ENCODE data around the gene NPBWR2. TPM values are rescaled to one million over a fixed set of nuclear protein-coding genes. Genes with fewer than 3 reads are reported as not detected.
A peak's percentile ranks its signal among the peaks of the same experiment; 100 is the strongest.

The NPBWR2 gene
- total RNA-seq, 1 donor from 2014 or later: not detected

DNA sequence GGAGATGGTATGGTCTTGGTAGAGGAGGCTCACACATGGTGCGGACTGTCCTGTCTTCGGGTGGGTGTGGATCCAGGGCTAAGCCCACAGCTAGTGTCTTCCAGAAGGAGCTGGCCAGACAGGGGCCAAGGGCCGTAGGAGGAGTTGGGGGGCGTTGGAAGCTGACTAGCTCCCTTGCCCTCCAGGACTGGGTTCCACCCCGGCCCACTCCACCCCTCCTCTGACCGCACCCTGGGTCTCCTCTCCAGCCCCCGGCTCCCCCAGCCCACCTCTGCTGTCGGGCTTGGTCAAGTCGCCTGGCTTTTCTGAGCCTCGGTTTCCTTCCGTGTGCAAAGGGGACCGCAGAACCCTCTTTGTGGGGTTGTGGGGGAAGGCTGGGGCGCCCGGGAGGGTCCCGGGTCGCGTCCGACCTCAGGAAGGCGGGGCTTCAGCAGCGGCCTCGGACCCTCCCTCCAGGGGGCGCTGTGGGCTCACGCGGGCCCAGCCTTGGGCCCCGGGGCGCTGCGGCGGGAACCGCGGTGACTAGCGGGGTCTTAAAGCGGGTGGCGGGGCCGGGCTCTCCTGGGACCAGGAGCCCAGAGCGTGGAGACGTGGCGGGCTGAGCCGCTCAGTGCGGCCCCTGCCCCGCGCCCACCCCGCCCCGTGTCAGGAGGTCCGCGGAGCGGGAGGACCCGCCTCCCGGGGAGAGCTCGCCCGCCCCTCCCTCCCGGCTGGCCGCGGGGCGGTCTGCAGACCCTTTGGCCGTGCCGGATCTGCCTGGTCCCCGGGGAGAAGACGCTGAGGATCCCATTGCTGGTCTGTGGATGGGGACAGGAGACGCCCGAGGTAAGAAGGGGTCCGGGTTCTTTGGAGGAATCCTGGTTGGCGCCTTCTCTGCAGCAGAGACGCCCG, 5.4 kb downstream of the NPBWR2 start:
- no peaks in the 10 kb centered on the region for H3K79me2 ChIP-seq (ENCODE audit: insufficient read depth, low read length)
- H3K36me3 ChIP-seq (ENCODE audit: insufficient read depth, low read length): no peaks in the 10 kb centered on the region
- no peak overlapping the region for H3K27ac Mint-ChIP-seq (ENCODE audit: unreplicated experiment)
- DNase-seq (ENCODE audit: low read depth) (no peak), FAIRE-seq (no peak)
- no peaks in the 10 kb centered on the region for H3K9me3 Mint-ChIP-seq (ENCODE audit: unreplicated experiment)
- peaks cover 28% of the 10 kb centered on the region for H3K27me3 ChIP-seq (ENCODE audit: insufficient read depth, low read length)
- no peak overlapping the region for H3K27ac ChIP-seq (ENCODE audit: low read depth, low read length)
- no peaks in the 10 kb centered on the region for H4K20me1 ChIP-seq (ENCODE audit: insufficient read depth, low read length)
- H3K4me3 Mint-ChIP-seq (ENCODE audit: unreplicated experiment): peak overlapping the region; percentile 69
- peaks cover 46% of the 10 kb centered on the region for H3K27me3 Mint-ChIP-seq (ENCODE audit: low read depth, unreplicated experiment)
- no peak overlapping the region for H3K4me2 ChIP-seq (ENCODE audit: low read length)
- H3K9ac ChIP-seq (ENCODE audit: low read length): no peak overlapping the region
- H3K4me1 ChIP-seq (ENCODE audit: insufficient read depth, low read length): no peaks in the 10 kb centered on the region
- peaks cover 4% of the 10 kb centered on the region for H3K36me3 Mint-ChIP-seq (ENCODE audit: low read depth, unreplicated experiment)
- TF ChIP-seq, protein P1, sequence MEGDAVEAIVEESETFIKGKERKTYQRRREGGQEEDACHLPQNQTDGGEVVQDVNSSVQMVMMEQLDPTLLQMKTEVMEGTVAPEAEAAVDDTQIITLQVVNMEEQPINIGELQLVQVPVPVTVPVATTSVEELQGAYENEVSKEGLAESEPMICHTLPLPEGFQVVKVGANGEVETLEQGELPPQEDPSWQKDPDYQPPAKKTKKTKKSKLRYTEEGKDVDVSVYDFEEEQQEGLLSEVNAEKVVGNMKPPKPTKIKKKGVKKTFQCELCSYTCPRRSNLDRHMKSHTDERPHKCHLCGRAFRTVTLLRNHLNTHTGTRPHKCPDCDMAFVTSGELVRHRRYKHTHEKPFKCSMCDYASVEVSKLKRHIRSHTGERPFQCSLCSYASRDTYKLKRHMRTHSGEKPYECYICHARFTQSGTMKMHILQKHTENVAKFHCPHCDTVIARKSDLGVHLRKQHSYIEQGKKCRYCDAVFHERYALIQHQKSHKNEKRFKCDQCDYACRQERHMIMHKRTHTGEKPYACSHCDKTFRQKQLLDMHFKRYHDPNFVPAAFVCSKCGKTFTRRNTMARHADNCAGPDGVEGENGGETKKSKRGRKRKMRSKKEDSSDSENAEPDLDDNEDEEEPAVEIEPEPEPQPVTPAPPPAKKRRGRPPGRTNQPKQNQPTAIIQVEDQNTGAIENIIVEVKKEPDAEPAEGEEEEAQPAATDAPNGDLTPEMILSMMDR (IDR thresholded peaks at IDR 0.05; ENCODE audit: insufficient read depth, low read depth, low read length): peak; percentile 34
- peak; percentile 83 for TF ChIP-seq EZH2 (IDR thresholded peaks at IDR 0.05; ENCODE audit: insufficient read depth, low read length)
- H3K4me3 ChIP-seq (ENCODE audit: insufficient read depth, low read depth, low read length): no peak overlapping the region
- no peak overlapping the region for H2AFZ ChIP-seq (ENCODE audit: low read depth, low read length)
- H3K4me1 Mint-ChIP-seq (ENCODE audit: low read depth, unreplicated experiment): no peaks in the 10 kb centered on the region
- no peaks in the 10 kb centered on the region for H3K9me3 ChIP-seq (ENCODE audit: insufficient read depth, low read depth, low read length)

DNA sequence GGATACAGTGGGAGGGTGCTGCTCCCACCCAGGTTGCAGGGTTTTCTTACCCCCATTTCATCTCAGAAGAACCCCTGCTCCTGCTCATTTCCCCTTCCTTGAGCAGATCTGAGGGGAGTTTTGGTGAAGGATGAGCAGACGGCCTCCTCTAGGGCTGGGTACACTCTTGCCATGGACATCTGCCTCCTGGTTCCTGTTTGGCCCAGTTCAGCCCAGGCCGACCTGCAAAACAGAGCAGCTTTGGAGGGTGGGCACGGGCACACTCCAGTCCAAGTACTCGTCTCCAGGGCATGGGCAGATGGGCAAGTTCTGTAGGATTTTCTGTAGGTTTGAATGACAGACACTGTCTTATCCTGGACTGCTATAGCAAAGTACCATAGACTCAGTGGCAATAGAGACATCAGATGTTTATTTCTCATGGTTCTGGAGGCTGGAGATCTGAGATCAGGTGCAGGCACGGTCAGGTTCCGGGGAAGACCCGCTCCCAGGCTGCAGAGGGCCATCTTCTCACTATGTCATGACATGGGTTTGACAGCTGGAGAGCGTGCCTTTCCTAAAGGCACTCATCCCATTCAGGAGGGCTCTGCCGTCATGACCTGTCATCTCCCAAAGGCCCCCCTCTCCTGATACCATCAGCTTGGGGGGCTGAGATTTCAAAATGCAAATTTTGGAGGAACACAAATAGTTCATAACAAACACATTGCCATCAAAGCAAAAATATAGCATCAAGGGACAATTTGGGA, 6.2 kb downstream of the NPBWR2 start:
- Mint-ChIP-seq H3K4me1 (ENCODE audit: low read depth, unreplicated experiment) (no peaks in the 10 kb centered on the region), H3K27ac (ENCODE audit: unreplicated experiment) (no peak overlapping the region), H3K36me3 (ENCODE audit: low read depth, unreplicated experiment) (peaks cover 6% of the 10 kb centered on the region), H3K9me3 (ENCODE audit: unreplicated experiment) (no peaks in the 10 kb centered on the region), H3K4me3 (ENCODE audit: unreplicated experiment) (peak overlapping the region; percentile 69), H3K27me3 (ENCODE audit: low read depth, unreplicated experiment) (peaks cover 37% of the 10 kb centered on the region)
- Histone ChIP-seq H3K4me2 (ENCODE audit: low read length) (no peak overlapping the region), H3K4me3 (ENCODE audit: insufficient read depth, low read depth, low read length) (no peak overlapping the region), H4K20me1 (ENCODE audit: insufficient read depth, low read length) (no peaks in the 10 kb centered on the region), H3K79me2 (ENCODE audit: insufficient read depth, low read length) (no peaks in the 10 kb centered on the region), H3K27ac (ENCODE audit: low read depth, low read length) (no peak overlapping the region), H3K36me3 (ENCODE audit: insufficient read depth, low read length) (no peaks in the 10 kb centered on the region), H3K9ac (ENCODE audit: low read length) (no peak overlapping the region), H2AFZ (ENCODE audit: low read depth, low read length) (no peak overlapping the region), H3K27me3 (ENCODE audit: insufficient read depth, low read length) (peaks cover 24% of the 10 kb centered on the region), H3K4me1 (ENCODE audit: insufficient read depth, low read length) (no peaks in the 10 kb centered on the region), H3K9me3 (ENCODE audit: insufficient read depth, low read depth, low read length) (no peaks in the 10 kb centered on the region)
- no peak for TF ChIP-seq EZH2 (IDR thresholded peaks at IDR 0.05; ENCODE audit: insufficient read depth, low read length)
- TF ChIP-seq, protein P1 (IDR thresholded peaks at IDR 0.05; ENCODE audit: insufficient read depth, low read depth, low read length): no peak
- FAIRE-seq: no peak
- no peak for DNase-seq (ENCODE audit: low read depth)

All from astrocyte (in vitro differentiated cells and primary cell).